Endothelial cell of umbilical vein (primary cell): ENCODE data around the gene HDLBP. TPM values are rescaled to one million over a fixed set of nuclear protein-coding genes. Genes with fewer than 3 reads are reported as not detected.

Experiments used
- BruUV-seq: library from RNA; stranded (reverse); fragments of 400-500 nt; replicated peaks from 2 replicates; lab custom pipeline; 2021; lab: Mats Ljungman, UMichigan
- CTCF ChIA-PET: fragments of 300-600, 350-600 bp; sonication (Branson Sonifier 250); formaldehyde crosslinking; loops from one replicate; lab custom pipeline; 2021; ENCODE audit warnings: antibody characterized with exemption, inconsistent platforms; lab: Charles Lee
- POLR2A ChIA-PET: fragments of 300-600, 350-600 bp; sonication (Branson Sonifier 250); formaldehyde crosslinking; loops from one replicate; lab custom pipeline; 2021; ENCODE audit warnings: antibody characterized with exemption, inconsistent platforms; lab: Charles Lee
- DNase-seq: peaks from one replicate; pipeline ENCODE4 v3.0.0-alpha.2; 2011; ENCODE audit warnings: low read depth, low spot score
- FAIRE-seq: peaks from 2 replicates; lab custom pipeline; 2011; peaks lifted over from hg19 to GRCh38; lab: Jason Lieb, UNC
- H2AFZ ChIP-seq: 2 replicates; pipeline ENCODE4 v1.6.0; 2012; ENCODE audit warnings: low read depth, low read length, control low read depth, inconsistent platforms
- H3K27ac ChIP-seq: 2 replicates; pipeline ENCODE4 v1.5.1; 2011; ENCODE audit warnings: low read depth, mild to moderate bottlenecking, control low read depth, low read length, moderate library complexity; ENCODE audit not compliant: insufficient read depth
- H3K27me3 ChIP-seq, 2 experiments: 2 replicates each; pipeline versions ENCODE4 v1.6.0 to v1.6.1; 2011; ENCODE audit warnings: low read length in 2 of 2, mixed read lengths in 1 of 2; ENCODE audit not compliant: control insufficient read depth in 2 of 2, insufficient read depth in 2 of 2
- H3K36me3 ChIP-seq, 2 experiments: 2 replicates in 1 of 2; 3 replicates in 1 of 2; pipeline ENCODE4 v1.5.1; 2011; ENCODE audit warnings: low read length in 2 of 2, mild to moderate bottlenecking in 1 of 2, moderate library complexity in 1 of 2; ENCODE audit not compliant: control insufficient read depth in 2 of 2, insufficient read depth in 2 of 2; ENCODE audit errors: extremely low read depth in 1 of 2
- H3K4me1 ChIP-seq: 3 replicates; pipeline ENCODE4 v1.5.1; 2011; ENCODE audit warnings: mild to moderate bottlenecking, low read length; ENCODE audit not compliant: control insufficient read depth, insufficient read depth; ENCODE audit errors: extremely low read depth
- H3K4me2 ChIP-seq: 2 replicates; pipeline ENCODE4 v1.6.1; 2011; ENCODE audit warnings: low read length, control low read depth, mixed read lengths; ENCODE audit not compliant: insufficient read depth
- H3K4me3 ChIP-seq, 3 experiments: fragments of 200-600 bp in 1 of 3; sonication (generic), shearing (Covaris generic) in 1 of 3; replicated peaks in 1 of 3; 2 replicates each; pipeline ENCODE4 v1.5.1; 2011 to 2016; ENCODE audit warnings: control low read depth in 3 of 3, low read length in 3 of 3, mild to moderate bottlenecking in 2 of 3, inconsistent platforms in 1 of 3, low read depth in 1 of 3, moderate library complexity in 1 of 3; ENCODE audit not compliant: insufficient read depth in 1 of 3
- H3K79me2 ChIP-seq: 2 replicates; pipeline ENCODE4 v1.6.0; 2012; ENCODE audit warnings: low read length, inconsistent platforms; ENCODE audit not compliant: control insufficient read depth, insufficient read depth
- H3K9ac ChIP-seq: replicated peaks from 2 replicates; pipeline ENCODE3; 2011; ENCODE audit warnings: low read length, control low read depth; ENCODE audit not compliant: insufficient read depth; ENCODE audit errors: extremely low read depth
- H3K9me1 ChIP-seq: replicated peaks from 3 replicates; pipeline ENCODE4 v1.6.0; 2011; ENCODE audit warnings: mild to moderate bottlenecking, low read length; ENCODE audit not compliant: control insufficient read depth, insufficient read depth; ENCODE audit errors: extremely low read depth
- H3K9me3 ChIP-seq: replicated peaks from 2 replicates; pipeline ENCODE4 v1.5.1; 2012; ENCODE audit warnings: low read length, inconsistent platforms; ENCODE audit not compliant: control insufficient read depth, insufficient read depth
- H4K20me1 ChIP-seq: replicated peaks from 2 replicates; pipeline ENCODE3; 2011; ENCODE audit warnings: mild to moderate bottlenecking, low read length; ENCODE audit not compliant: control insufficient read depth, insufficient read depth; ENCODE audit errors: extremely low read depth
- EZH2 ChIP-seq: IDR thresholded peaks from 2 replicates; pipeline ENCODE4 v1.6.1; 2012; ENCODE audit warnings: borderline replicate concordance, low read depth, mild to moderate bottlenecking, moderate library complexity, low read length, inconsistent platforms; ENCODE audit not compliant: severe bottlenecking
- FOS ChIP-seq: IDR thresholded peaks from 2 replicates; pipeline ENCODE4 v1.6.1; 2011; ENCODE audit warnings: mild to moderate bottlenecking, low read length, moderate library complexity, borderline replicate concordance; ENCODE audit not compliant: insufficient read depth
- GATA2 ChIP-seq: IDR thresholded peaks from 2 replicates; pipeline ENCODE4 v1.7.0; 2011; ENCODE audit warnings: low read depth, mild to moderate bottlenecking, moderate library complexity, mixed read lengths, low read length; ENCODE audit not compliant: insufficient read length, insufficient read depth
- JUN ChIP-seq: IDR thresholded peaks from 2 replicates; pipeline ENCODE4 v1.6.1; 2011; ENCODE audit warnings: borderline replicate concordance, low read depth; ENCODE audit not compliant: insufficient read length, insufficient read depth
- MYC ChIP-seq: IDR thresholded peaks from one replicate; pipeline ENCODE4 v1.6.1; 2011; ENCODE audit warnings: mild to moderate bottlenecking, low read depth, low read length
- POLR2A ChIP-seq: IDR thresholded peaks from 2 replicates; pipeline ENCODE4 v1.6.1; 2012; ENCODE audit warnings: low read depth, mild to moderate bottlenecking, control low read depth, low read length
- POLR2AphosphoS5 ChIP-seq: IDR thresholded peaks from 2 replicates; pipeline ENCODE4 v1.6.1; 2012; ENCODE audit warnings: low read depth, mild to moderate bottlenecking, control low read depth, low read length, moderate library complexity; ENCODE audit not compliant: insufficient read depth
- dilution Hi-C: fragments of 300-500 bp; cut with MboI; formaldehyde crosslinking; loops from one replicate; pipeline ENCODE4 v1.15.0; 2019; ENCODE audit warnings: low sequenced_read_pairs; ENCODE audit not compliant: extremely low pct_ligation_motif_present
- intact Hi-C: fragments of 100-400 bp; cut with micrococcal nuclease; formaldehyde crosslinking; loops from one replicate; pipeline ENCODE4 v1.10.0; 2022
- polyA plus RNA-seq, 4 experiments: library from polyadenylated mRNA; depleted of rRNA in 3 of 4; stranded (reverse) in 3 of 4; unstranded in 1 of 4; fragments of >200 nt; gene quantifications; 2 replicates each; pipeline versions ENCODE4 v1.2.1 to v1.2.3, GENCODE V29; 2011 to 2012; ENCODE audit warnings: missing spikeins in 1 of 4
- total RNA-seq: library from RNA; stranded (reverse); gene quantifications from 2 replicates; pipeline ENCODE4 v1.2.3, GENCODE V29; 2021
- TF ChIP-seq, protein P1 (sequence below): IDR thresholded peaks from 2 replicates; pipeline ENCODE4 v1.6.1; 2011; ENCODE audit not compliant: insufficient read depth, insufficient read length
- TF ChIP-seq, protein P2 (sequence below), 2 donors: IDR thresholded peaks; 1 replicate in 1 of 2; 2 replicates in 1 of 2; pipeline ENCODE4 v1.5.1; 2011; ENCODE audit warnings: low read length in 2 of 2, mild to moderate bottlenecking in 2 of 2, moderate library complexity in 2 of 2, control low read depth in 1 of 2, inconsistent platforms in 1 of 2, low read depth in 1 of 2; ENCODE audit not compliant: insufficient read depth in 1 of 2; ENCODE audit errors: extremely low read depth in 1 of 2

Gene HDLBP
- total and polyA plus RNA-seq, 2 donors (not counting 3 experiments of a cell fraction or from before 2014, with no cell fraction given): 379 to 569 TPM

- Histone ChIP-seq H3K4me3 (no peak overlapping the region), H3K9me3 (no peaks in the 10 kb centered on the region), H3K36me3 (peaks cover 27% of the 10 kb centered on the region in 2 experiments), H3K27me3 (no peaks in the 10 kb centered on the region), H2AFZ (no peak overlapping the region), H3K4me2 (no peak overlapping the region), H3K9me1 (no peaks in the 10 kb centered on the region), H3K9ac (no peak overlapping the region), H3K79me2 (peaks cover 26% of the 10 kb centered on the region), H4K20me1 (peaks cover 2% of the 10 kb centered on the region), H3K4me1 (no peaks in the 10 kb centered on the region), H3K27ac (no peak overlapping the region)
- intact Hi-C loops: no loop called here
- dilution Hi-C loops: no loop called here
- FAIRE-seq (no peak), DNase-seq (no peak)
- ChIA-PET CTCF (no interaction called here), POLR2A (no interaction called here)
- TF ChIP-seq EZH2 (no peak), FOS (no peak), JUN (no peak), MYC (no peak), POLR2A (no peak)
- no TSS peak for BruUV-seq
Observed at GRCh38 chr2:241334813-241335212, 19.3 kb upstream of the HDLBP start.

- Histone ChIP-seq H3K4me2 (no peak overlapping the region), H3K79me2 (peaks cover 41% of the 10 kb centered on the region), H3K4me1 (no peaks in the 10 kb centered on the region), H2AFZ (no peak overlapping the region), H3K27me3 (no peaks in the 10 kb centered on the region), H3K27ac (no peak overlapping the region), H3K9me3 (no peaks in the 10 kb centered on the region), H3K4me3 (no peak overlapping the region), H3K36me3 (peaks cover 18 to 25% of the 10 kb centered on the region in 2 experiments), H3K9me1 (no peaks in the 10 kb centered on the region), H3K9ac (no peak overlapping the region), H4K20me1 (peaks cover 2% of the 10 kb centered on the region)
- no peak for TF ChIP-seq MYC
- no peak for TF ChIP-seq POLR2A
- TF ChIP-seq GATA2: no peak
- TF ChIP-seq EZH2: no peak
- TF ChIP-seq, protein P1, sequence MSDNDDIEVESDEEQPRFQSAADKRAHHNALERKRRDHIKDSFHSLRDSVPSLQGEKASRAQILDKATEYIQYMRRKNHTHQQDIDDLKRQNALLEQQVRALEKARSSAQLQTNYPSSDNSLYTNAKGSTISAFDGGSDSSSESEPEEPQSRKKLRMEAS: no peak
- TF ChIP-seq FOS: no peak
- no peak for TF ChIP-seq JUN
- no peak for TF ChIP-seq POLR2AphosphoS5
- TF ChIP-seq, protein P2, sequence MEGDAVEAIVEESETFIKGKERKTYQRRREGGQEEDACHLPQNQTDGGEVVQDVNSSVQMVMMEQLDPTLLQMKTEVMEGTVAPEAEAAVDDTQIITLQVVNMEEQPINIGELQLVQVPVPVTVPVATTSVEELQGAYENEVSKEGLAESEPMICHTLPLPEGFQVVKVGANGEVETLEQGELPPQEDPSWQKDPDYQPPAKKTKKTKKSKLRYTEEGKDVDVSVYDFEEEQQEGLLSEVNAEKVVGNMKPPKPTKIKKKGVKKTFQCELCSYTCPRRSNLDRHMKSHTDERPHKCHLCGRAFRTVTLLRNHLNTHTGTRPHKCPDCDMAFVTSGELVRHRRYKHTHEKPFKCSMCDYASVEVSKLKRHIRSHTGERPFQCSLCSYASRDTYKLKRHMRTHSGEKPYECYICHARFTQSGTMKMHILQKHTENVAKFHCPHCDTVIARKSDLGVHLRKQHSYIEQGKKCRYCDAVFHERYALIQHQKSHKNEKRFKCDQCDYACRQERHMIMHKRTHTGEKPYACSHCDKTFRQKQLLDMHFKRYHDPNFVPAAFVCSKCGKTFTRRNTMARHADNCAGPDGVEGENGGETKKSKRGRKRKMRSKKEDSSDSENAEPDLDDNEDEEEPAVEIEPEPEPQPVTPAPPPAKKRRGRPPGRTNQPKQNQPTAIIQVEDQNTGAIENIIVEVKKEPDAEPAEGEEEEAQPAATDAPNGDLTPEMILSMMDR (IDR thresholded peaks at IDR 0.05; ENCODE audit: extremely low read depth in 1 of 2, insufficient read depth in 1 of 2, low read depth in 1 of 2, low read length in 2 of 2): no peak
- ChIA-PET POLR2A (no interaction called here), CTCF (no interaction called here)
- no peak for DNase-seq
- intact Hi-C loops (no loop called here), dilution Hi-C loops (no loop called here)
- no peak for FAIRE-seq
- no TSS peak for BruUV-seq
Observed at GRCh38 chr2:241330616-241330981, 15.1 kb upstream of the HDLBP start.
